ENCODE measurements around the gene PCDH8. TPM values are rescaled to one million over a fixed set of nuclear protein-coding genes. Genes with fewer than 3 reads are reported as not detected.

PCDH8 gene
- total and polyA plus RNA-seq, 2 of the 13 experiments (the other 11 are each of a cell fraction or from before 2014, with no cell fraction given), result not detected

GRCh38 chr13:52842441-52842840 is 6.0 kb downstream of the PCDH8 start (continued):
- TF ChIP-seq ZNF737 (CRISPR knock-in tag; IDR thresholded peaks at IDR 0.05; ENCODE audit: borderline replicate concordance), result no peak
- no peak for TF ChIP-seq ZNF510 (CRISPR knock-in tag; IDR thresholded peaks at IDR 0.05; ENCODE audit: low read depth)
- TF ChIP-seq NFE2L2 (IDR thresholded peaks at IDR 0.05; ENCODE audit: low read length), result no peak
- no peak for TF ChIP-seq HMG20B (CRISPR knock-in tag; conservative IDR thresholded peaks at IDR 0.05)
- no peak for TF ChIP-seq U2AF1 (optimal IDR thresholded peaks at IDR 0.05; ENCODE audit: low read depth, low read length)
- peak; percentile 70; the same call in 1 of the 2 replicates for TF ChIP-seq TFDP1 (CRISPR knock-in tag; IDR thresholded peaks at IDR 0.05; ENCODE audit: borderline replicate concordance)
- no peak for TF ChIP-seq RFX3 (CRISPR knock-in tag; IDR thresholded peaks at IDR 0.05)
- no peak for TF ChIP-seq CAMTA2 (CRISPR knock-in tag; IDR thresholded peaks at IDR 0.05; ENCODE audit: borderline replicate concordance)
- 0 out of 2 replicates have a peak, but pooled peaks have one; percentile 30 for TF ChIP-seq GATAD2A (CRISPR knock-in tag; IDR thresholded peaks at IDR 0.05)
- peak; percentile 98 for TF ChIP-seq BHLHE40 (IDR thresholded peaks at IDR 0.05; ENCODE audit: low read length)
- TF ChIP-seq GLI4 (CRISPR knock-in tag; IDR thresholded peaks at IDR 0.05; ENCODE audit: borderline replicate concordance), result no peak
- TF ChIP-seq SIN3A (IDR thresholded peaks at IDR 0.05; ENCODE audit: borderline replicate concordance, low read depth, low read length), result no peak
- TF ChIP-seq ASH2L (IDR thresholded peaks at IDR 0.05; ENCODE audit: insufficient read length, low read depth, low read length), result no peak
- no peak for TF ChIP-seq HBP1 (CRISPR knock-in tag; IDR thresholded peaks at IDR 0.05; ENCODE audit: low read depth)
- no peak for TF ChIP-seq ZBTB26 (CRISPR knock-in tag; IDR thresholded peaks at IDR 0.05; ENCODE audit: borderline replicate concordance)
- no peak for TF ChIP-seq SRSF4 (IDR thresholded peaks at IDR 0.05; ENCODE audit: low read depth, low read length, poor library complexity, severe bottlenecking)
- TF ChIP-seq NFATC3 (CRISPR knock-in tag; IDR thresholded peaks at IDR 0.05), result no peak
- peak; percentile 20; the same call in 1 of the 2 replicates for TF ChIP-seq SAP130 (CRISPR knock-in tag; IDR thresholded peaks at IDR 0.05; ENCODE audit: low read depth)
- no peak for TF ChIP-seq ZNF746 (CRISPR knock-in tag; IDR thresholded peaks at IDR 0.05)
- no peak for TF ChIP-seq ZNF546 (CRISPR knock-in tag; conservative IDR thresholded peaks at IDR 0.05)
- no peak for TF ChIP-seq REL (CRISPR knock-in tag; conservative IDR thresholded peaks at IDR 0.05)
- no peak for TF ChIP-seq ZNF446 (CRISPR knock-in tag; IDR thresholded peaks at IDR 0.05)
- TF ChIP-seq ZC3H13 (CRISPR knock-in tag; IDR thresholded peaks at IDR 0.05), result no peak
- no peak for TF ChIP-seq MEIS2 (CRISPR knock-in tag; IDR thresholded peaks at IDR 0.05)
- TF ChIP-seq ZBTB7B (CRISPR knock-in tag; IDR thresholded peaks at IDR 0.05), result no peak
- no peak for TF ChIP-seq TFAP4 (IDR thresholded peaks at IDR 0.05; ENCODE audit: borderline replicate concordance, low read depth)
- no peak for TF ChIP-seq ZNF138 (CRISPR knock-in tag; IDR thresholded peaks at IDR 0.05; ENCODE audit: low read depth)
